Transverse colon (tissue), 4 donors: Measurements from ENCODE around the gene KAZN. TPM values are rescaled to one million over a fixed set of nuclear protein-coding genes. Genes with fewer than 3 reads are reported as not detected.

Experiments
- DNase-seq: peaks from one replicate; pipeline ENCODE4 v3.0.0-alpha.2; 2019
- H3K27ac ChIP-seq, 4 donors: fragments of 200-600 bp; sonication (generic); 2 replicates each; pipeline ENCODE4 v1.5.1; 2016 to 2018; ENCODE audit warnings: inconsistent platforms in 4 of 4
- H3K27me3 ChIP-seq: fragments of 200-600 bp; sonication (generic); 2 replicates; pipeline ENCODE4 v1.5.1; 2017; ENCODE audit warnings: inconsistent platforms
- H3K36me3 ChIP-seq, 4 donors: fragments of 200-600 bp; sonication (generic); 2 replicates each; pipeline ENCODE4 v1.5.1; 2017 to 2019; ENCODE audit warnings: inconsistent platforms in 4 of 4
- H3K4me1 ChIP-seq, 4 donors: fragments of 200-600 bp; sonication (generic); 2 replicates each; pipeline ENCODE4 v1.5.1; 2017 to 2020; ENCODE audit warnings: inconsistent platforms in 4 of 4
- H3K4me3 ChIP-seq, 4 donors: fragments of 200-600 bp; sonication (generic); 1 replicate in 1 of 4; 2 replicates in 3 of 4; pipeline versions ENCODE4 v1.5.1 to v1.6.1; 2017 to 2019; ENCODE audit warnings: inconsistent platforms in 4 of 4
- H3K9me3 ChIP-seq, 2 donors: fragments of 200-600 bp; sonication (generic); 2 replicates each; pipeline ENCODE4 v1.5.1; 2017 to 2019; ENCODE audit warnings: inconsistent platforms in 2 of 2
- EP300 ChIP-seq: sonication (generic); formaldehyde crosslinking; IDR thresholded peaks from one replicate; pipeline ENCODE4 v1.6.1; 2017; ENCODE audit warnings: antibody characterized with exemption, low read depth
- POLR2A ChIP-seq: fragments of 450-650 bp; IDR thresholded peaks from one replicate; pipeline ENCODE4 v1.6.1; 2016; ENCODE audit warnings: antibody characterized with exemption, mild to moderate bottlenecking, moderate library complexity
- POLR2AphosphoS5 ChIP-seq, 3 donors: sonication (generic); formaldehyde crosslinking; IDR thresholded peaks; one replicate each; pipeline ENCODE4 v1.6.1; 2016; ENCODE audit warnings: antibody characterized with exemption in 3 of 3
- whole genome bisulfite sequencing, 2 donors: methylation state at CpG; one replicate each; pipeline ENCODE4 v1.1.5; 2018; ENCODE audit warnings: low coverage in 1 of 2; 5-methylcytosine and 5-hydroxymethylcytosine counted together
- in situ Hi-C, 4 donors: fragments of 200-750 bp; cut with MboI; loops; one replicate each; pipeline versions ENCODE4 v1.15.0 to v1.15.1; 2017; ENCODE audit warnings: low sequenced_read_pairs in 3 of 4, low pct_ligation_motif_present in 1 of 4, low pct_unique_long_range_greater_than_20kb in 1 of 4
- intact Hi-C: fragments of 100-400 bp; cut with DNase I; formaldehyde crosslinking; loops from one replicate; pipeline ENCODE4 v1.15.1; 2023; ENCODE audit warnings: low total_unique reads
- total RNA-seq, 4 donors: library from RNA; depleted of rRNA; stranded (reverse); fragments of >200 nt; gene quantifications; one replicate each; pipeline ENCODE4 v1.1.0, GENCODE V29; 2016
- TF ChIP-seq, protein P1 (sequence below), 5 experiments: fragments of 200-600 bp in 3 of 5; fragments of 450-650 bp in 2 of 5; sonication (generic) in 3 of 5; IDR thresholded peaks; 1 replicate in 2 of 5; 2 replicates in 3 of 5; pipeline ENCODE4 v1.5.1; 2016 to 2017; ENCODE audit warnings: antibody characterized with exemption in 5 of 5, inconsistent platforms in 3 of 5, mild to moderate bottlenecking in 2 of 5, moderate library complexity in 1 of 5

Gene KAZN
- total RNA-seq, 4 donors from 2014 or later, result 12.0 to 17.1 (median 16.2) TPM

- Histone ChIP-seq H3K4me1 (peaks cover 0 to 6% (median 0%) of the 10 kb centered on the region in 4 donors), H3K4me3 (no peak overlapping the region), H3K36me3 (no peaks in the 10 kb centered on the region), H3K9me3 (no peaks in the 10 kb centered on the region), H3K27me3 (no peaks in the 10 kb centered on the region), H3K27ac (no peak overlapping the region)
- peak; percentile 17 for DNase-seq
- in situ Hi-C loops, result no loop called here
- WGBS, 2 donors, result 44% methylated on average over 11 of the region's 11 CpGs; no CpG with 5 or more reads in 1 of the 2 donors
- intact Hi-C loops, result no loop called here
- TF ChIP-seq POLR2AphosphoS5 (IDR thresholded peaks at IDR 0.05) (no peak), POLR2A (no peak)
- TF ChIP-seq, protein P1, sequence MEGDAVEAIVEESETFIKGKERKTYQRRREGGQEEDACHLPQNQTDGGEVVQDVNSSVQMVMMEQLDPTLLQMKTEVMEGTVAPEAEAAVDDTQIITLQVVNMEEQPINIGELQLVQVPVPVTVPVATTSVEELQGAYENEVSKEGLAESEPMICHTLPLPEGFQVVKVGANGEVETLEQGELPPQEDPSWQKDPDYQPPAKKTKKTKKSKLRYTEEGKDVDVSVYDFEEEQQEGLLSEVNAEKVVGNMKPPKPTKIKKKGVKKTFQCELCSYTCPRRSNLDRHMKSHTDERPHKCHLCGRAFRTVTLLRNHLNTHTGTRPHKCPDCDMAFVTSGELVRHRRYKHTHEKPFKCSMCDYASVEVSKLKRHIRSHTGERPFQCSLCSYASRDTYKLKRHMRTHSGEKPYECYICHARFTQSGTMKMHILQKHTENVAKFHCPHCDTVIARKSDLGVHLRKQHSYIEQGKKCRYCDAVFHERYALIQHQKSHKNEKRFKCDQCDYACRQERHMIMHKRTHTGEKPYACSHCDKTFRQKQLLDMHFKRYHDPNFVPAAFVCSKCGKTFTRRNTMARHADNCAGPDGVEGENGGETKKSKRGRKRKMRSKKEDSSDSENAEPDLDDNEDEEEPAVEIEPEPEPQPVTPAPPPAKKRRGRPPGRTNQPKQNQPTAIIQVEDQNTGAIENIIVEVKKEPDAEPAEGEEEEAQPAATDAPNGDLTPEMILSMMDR (IDR thresholded peaks at IDR 0.05), result no peak
Measured at GRCh38 chr1:14894811-14895560, 296.5 kb downstream of the KAZN start.

GRCh38 chr1:14895727-14896126, 297.2 kb downstream of the KAZN start:
- H3K36me3 ChIP-seq, result no peaks in the 10 kb centered on the region
- DNase-seq, result no peak
- no peak overlapping the region for H3K27ac ChIP-seq
- no peaks in the 10 kb centered on the region for H3K27me3 ChIP-seq
- no peaks in the 10 kb centered on the region for H3K9me3 ChIP-seq
- intact Hi-C loops, result no loop called here
- 74% methylated on average over 4 of the region's 4 CpGs; no CpG with 5 or more reads in 1 of the 2 donors for WGBS, 2 donors
- H3K4me1 ChIP-seq, result peaks cover 0 to 6% (median 0%) of the 10 kb centered on the region in 4 donors
- TF ChIP-seq POLR2A (no peak), EP300 (no peak), POLR2AphosphoS5 (IDR thresholded peaks at IDR 0.05) (no peak)
- TF ChIP-seq, protein P1 (IDR thresholded peaks at IDR 0.05), result no peak
- in situ Hi-C loops, result no loop called here
- H3K4me3 ChIP-seq, result no peak overlapping the region

GRCh38 chr1:14896381-14897079, 298.0 kb downstream of the KAZN start:
- TF ChIP-seq, protein P1 (IDR thresholded peaks at IDR 0.05), result no peak
- TF ChIP-seq EP300 (no peak), POLR2AphosphoS5 (IDR thresholded peaks at IDR 0.05) (no peak), POLR2A (no peak)
- peaks cover 0 to 6% (median 0%) of the 10 kb centered on the region in 4 donors for H3K4me1 ChIP-seq
- intact Hi-C loops (no loop called here), in situ Hi-C loops (no loop called here)
- H3K27me3 ChIP-seq, result no peaks in the 10 kb centered on the region
- DNase-seq, result no peak
- no peaks in the 10 kb centered on the region for H3K9me3 ChIP-seq
- no peak overlapping the region for H3K27ac ChIP-seq
- H3K36me3 ChIP-seq, result no peaks in the 10 kb centered on the region
- no peak overlapping the region for H3K4me3 ChIP-seq
- WGBS, 2 donors, result 82 to 86% methylated on average over 1 to 3 of the region's 3 CpGs

DNA sequence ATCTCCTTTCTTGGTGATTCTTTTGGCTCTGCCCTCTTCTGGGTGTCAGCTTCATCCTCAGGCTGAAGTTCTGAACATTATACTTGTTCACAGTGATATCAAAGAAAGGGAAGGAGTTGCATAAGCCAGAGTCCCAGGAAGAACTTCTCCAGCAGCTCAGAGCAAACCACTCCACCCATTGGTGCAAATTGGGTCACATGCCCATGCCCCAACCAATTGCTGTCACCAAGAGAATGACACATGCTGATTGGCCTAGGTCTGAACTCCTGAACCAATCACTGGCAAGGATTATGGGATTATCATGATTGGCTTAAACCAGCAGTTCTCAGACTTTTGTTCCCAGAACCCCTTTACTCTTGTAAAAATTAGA, 298.6 kb downstream of the KAZN start:
- Histone ChIP-seq H3K27me3 (no peaks in the 10 kb centered on the region), H3K9me3 (no peaks in the 10 kb centered on the region), H3K36me3 (no peaks in the 10 kb centered on the region), H3K4me1 (peaks cover 0 to 6% (median 0%) of the 10 kb centered on the region in 4 donors), H3K4me3 (no peak overlapping the region), H3K27ac (no peak overlapping the region)
- no peak for TF ChIP-seq EP300
- no peak for TF ChIP-seq POLR2AphosphoS5 (IDR thresholded peaks at IDR 0.05)
- TF ChIP-seq, protein P1 (IDR thresholded peaks at IDR 0.05), result no peak
- TF ChIP-seq POLR2A, result no peak
- DNase-seq, result no peak
- in situ Hi-C loops, result no loop called here
- intact Hi-C loops, result no loop called here
